ENCODE data around the gene CIROP. TPM values are rescaled to one million over a fixed set of nuclear protein-coding genes. Genes with fewer than 3 reads are reported as not detected.

Gene CIROP
- total and polyA plus RNA-seq, 2 donors (not counting 1 experiment from before 2014, with no cell fraction given): not detected

DNA sequence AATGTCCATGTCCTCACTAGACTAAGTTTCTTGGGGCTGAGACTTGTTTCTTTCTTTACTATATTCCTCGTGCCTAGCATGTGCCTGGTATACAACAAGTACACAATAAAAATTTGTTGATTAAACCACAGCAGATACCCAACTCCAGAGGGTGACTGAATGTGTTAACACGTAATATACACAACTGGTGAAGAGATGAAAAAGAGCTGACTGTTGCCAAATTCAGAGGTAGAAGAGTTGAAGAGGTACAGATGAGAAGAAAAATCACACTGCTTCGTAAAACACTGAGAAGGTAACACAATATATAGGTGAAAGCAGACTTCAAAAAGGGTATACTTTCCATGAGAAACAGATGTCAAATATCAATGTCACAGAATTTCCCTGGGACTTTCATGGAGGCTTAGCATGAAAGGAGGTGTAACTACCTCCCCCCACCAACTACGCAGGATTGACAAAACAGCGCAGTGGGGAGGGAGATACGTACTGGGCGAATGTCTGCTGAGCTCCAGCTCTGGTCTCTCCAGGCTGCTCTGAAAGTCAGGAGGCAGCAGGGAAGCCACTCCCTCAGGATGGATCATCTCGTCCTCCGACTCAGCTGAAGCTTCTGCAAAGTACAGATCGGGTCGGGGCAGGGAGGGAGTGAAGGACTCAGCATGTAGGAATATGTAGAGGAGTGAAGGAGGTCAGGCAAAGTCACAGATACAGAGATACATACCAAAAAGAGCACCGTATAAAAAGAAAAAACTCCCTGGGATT lies 15.1 kb downstream of the CIROP start:
- Mint-ChIP-seq H3K9me3 (ENCODE audit: insufficient read depth) (no peaks in the 10 kb centered on the region), H3K27ac (no peak overlapping the region), H3K4me3 (no peak overlapping the region), H3K27me3 (no peaks in the 10 kb centered on the region), H3K4me1 (peaks cover 14% of the 10 kb centered on the region)
- ATAC-seq (ENCODE audit: low read depth) (no peak), DNase-seq (no peak)
- Histone ChIP-seq H3K4me2 (replicated peaks; ENCODE audit: low read depth, low read length, poor library complexity, severe bottlenecking) (no peak overlapping the region), H3K27me3 (replicated peaks in 1 of 4; ENCODE audit: control extremely low read depth in 1 of 4, control insufficient read depth in 3 of 4, insufficient read depth in 4 of 4, low read length in 3 of 4) (no peaks in the 10 kb centered on the region), H3K4me1 (ENCODE audit: control insufficient read depth in 2 of 2, insufficient read depth in 2 of 2, low read length in 2 of 2) (peaks cover 12 to 13% of the 10 kb centered on the region in 2 donors), H3K9me3 (ENCODE audit: control extremely low read depth in 1 of 3, control insufficient read depth in 2 of 3, insufficient read depth in 1 of 3, low read length in 2 of 3) (no peaks in the 10 kb centered on the region), H3K36me3 (replicated peaks in 1 of 2; ENCODE audit: control extremely low read depth in 1 of 2, control insufficient read depth in 1 of 2, extremely low read depth in 1 of 2, insufficient read depth in 2 of 2, low read length in 1 of 2) (peaks cover 10 to 80% of the 10 kb centered on the region in 2 experiments), H3K9ac (ENCODE audit: low read length) (no peak overlapping the region), H4K20me1 (ENCODE audit: control insufficient read depth, insufficient read depth, low read length, poor library complexity, severe bottlenecking) (peaks cover 64% of the 10 kb centered on the region), H3K79me2 (ENCODE audit: control insufficient read depth, insufficient read depth, low read length) (peaks cover 63% of the 10 kb centered on the region), H2AFZ (ENCODE audit: insufficient read depth, low read depth, low read length, poor library complexity, severe bottlenecking) (no peak overlapping the region), H3K27ac (ENCODE audit: low read length in 2 of 2) (no peak overlapping the region), H3K4me3 (ENCODE audit: control extremely low read depth in 1 of 5, extremely low read depth in 1 of 5, insufficient read depth in 1 of 5, low read depth in 2 of 5, low read length in 4 of 5) (no peak overlapping the region)
- POLR2A ChIA-PET: interaction anchor here (0.6 kb wide), 1 partner anchor 1061 kb away, joined by 13 read pairs; no protein-coding TSS in a partner anchor
- CTCF ChIA-PET: interaction anchor here (0.8 to 3.7 kb wide), 4 partner anchors 13 to 115 kb away, joined by 3 to 29 read pairs (median 6); no protein-coding TSS in a partner anchor
- no peak for TF ChIP-seq EZH2 (IDR thresholded peaks at IDR 0.05; ENCODE audit: borderline replicate concordance, insufficient read depth, low read depth, low read length, poor library complexity, severe bottlenecking)
- TF ChIP-seq, protein P1, sequence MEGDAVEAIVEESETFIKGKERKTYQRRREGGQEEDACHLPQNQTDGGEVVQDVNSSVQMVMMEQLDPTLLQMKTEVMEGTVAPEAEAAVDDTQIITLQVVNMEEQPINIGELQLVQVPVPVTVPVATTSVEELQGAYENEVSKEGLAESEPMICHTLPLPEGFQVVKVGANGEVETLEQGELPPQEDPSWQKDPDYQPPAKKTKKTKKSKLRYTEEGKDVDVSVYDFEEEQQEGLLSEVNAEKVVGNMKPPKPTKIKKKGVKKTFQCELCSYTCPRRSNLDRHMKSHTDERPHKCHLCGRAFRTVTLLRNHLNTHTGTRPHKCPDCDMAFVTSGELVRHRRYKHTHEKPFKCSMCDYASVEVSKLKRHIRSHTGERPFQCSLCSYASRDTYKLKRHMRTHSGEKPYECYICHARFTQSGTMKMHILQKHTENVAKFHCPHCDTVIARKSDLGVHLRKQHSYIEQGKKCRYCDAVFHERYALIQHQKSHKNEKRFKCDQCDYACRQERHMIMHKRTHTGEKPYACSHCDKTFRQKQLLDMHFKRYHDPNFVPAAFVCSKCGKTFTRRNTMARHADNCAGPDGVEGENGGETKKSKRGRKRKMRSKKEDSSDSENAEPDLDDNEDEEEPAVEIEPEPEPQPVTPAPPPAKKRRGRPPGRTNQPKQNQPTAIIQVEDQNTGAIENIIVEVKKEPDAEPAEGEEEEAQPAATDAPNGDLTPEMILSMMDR (IDR thresholded peaks at IDR 0.05): no peak
- intact Hi-C loops (cut with micrococcal nuclease): loop anchor here (5.0 to 10.0 kb wide), 5 partner anchors 32 to 1825 kb away; partner anchors contain the start of genes CDH24, EMC9, HNRNPC and PSME2
- 100% methylated on average over 5 of the region's 12 CpGs for WGBS (ENCODE audit: insufficient coverage)

DNA sequence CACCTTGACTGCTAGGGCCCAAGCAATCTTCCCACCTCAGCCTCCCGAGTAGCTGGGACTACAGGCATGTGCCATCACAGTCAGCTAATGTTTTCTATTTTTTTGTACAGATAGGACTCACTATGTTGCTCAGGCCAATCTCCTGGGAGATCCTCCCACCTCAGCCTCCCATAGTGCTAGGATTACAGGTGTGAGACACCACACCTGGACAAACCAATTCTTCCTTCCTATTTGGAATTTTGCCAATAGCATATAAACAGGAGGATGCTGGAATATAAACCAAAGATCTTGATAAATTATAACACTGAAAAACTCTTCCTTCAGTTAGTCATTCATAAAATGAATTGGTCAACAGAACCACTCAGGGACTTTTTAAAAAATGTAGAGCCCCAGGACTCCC lies 18.2 kb downstream of the CIROP start:
- H3K27ac Mint-ChIP-seq: no peak overlapping the region
- no peaks in the 10 kb centered on the region for H3K9me3 ChIP-seq (ENCODE audit: control extremely low read depth in 1 of 3, control insufficient read depth in 2 of 3, insufficient read depth in 1 of 3, low read length in 2 of 3)
- peaks cover 45% of the 10 kb centered on the region for H3K79me2 ChIP-seq (ENCODE audit: control insufficient read depth, insufficient read depth, low read length)
- no peaks in the 10 kb centered on the region for H3K4me1 ChIP-seq (ENCODE audit: control insufficient read depth in 2 of 2, insufficient read depth in 2 of 2, low read length in 2 of 2)
- WGBS (ENCODE audit: insufficient coverage): no CpG with 5 or more reads among the region's 1 CpG
- no peak overlapping the region for H3K4me3 ChIP-seq (ENCODE audit: control extremely low read depth in 1 of 5, extremely low read depth in 1 of 5, insufficient read depth in 1 of 5, low read depth in 2 of 5, low read length in 4 of 5)
- ChIA-PET POLR2A (no interaction called here), CTCF (interaction anchor here (0.8 to 1.7 kb wide), 4 partner anchors 8 to 100 kb away, joined by 3 to 7 read pairs (median 3); no protein-coding TSS in a partner anchor)
- H4K20me1 ChIP-seq (ENCODE audit: control insufficient read depth, insufficient read depth, low read length, poor library complexity, severe bottlenecking): peaks cover 56% of the 10 kb centered on the region
- intact Hi-C loops (cut with micrococcal nuclease): no loop called here
- no peak overlapping the region for H3K27ac ChIP-seq (ENCODE audit: low read length in 2 of 2)
- H3K4me1 Mint-ChIP-seq: no peaks in the 10 kb centered on the region
- no peak overlapping the region for H3K4me3 Mint-ChIP-seq
- no peak overlapping the region for H3K4me2 ChIP-seq (replicated peaks; ENCODE audit: low read depth, low read length, poor library complexity, severe bottlenecking)
- DNase-seq (no peak), ATAC-seq (ENCODE audit: low read depth) (no peak)
- no peak for TF ChIP-seq EZH2 (IDR thresholded peaks at IDR 0.05; ENCODE audit: borderline replicate concordance, insufficient read depth, low read depth, low read length, poor library complexity, severe bottlenecking)
- TF ChIP-seq, protein P1 (IDR thresholded peaks at IDR 0.05): no peak
- H3K9me3 Mint-ChIP-seq (ENCODE audit: insufficient read depth): no peaks in the 10 kb centered on the region
- no peak overlapping the region for H2AFZ ChIP-seq (ENCODE audit: insufficient read depth, low read depth, low read length, poor library complexity, severe bottlenecking)
- H3K27me3 Mint-ChIP-seq: no peaks in the 10 kb centered on the region
- no peak overlapping the region for H3K9ac ChIP-seq (ENCODE audit: low read length)
- H3K36me3 ChIP-seq (replicated peaks in 1 of 2; ENCODE audit: control extremely low read depth in 1 of 2, control insufficient read depth in 1 of 2, extremely low read depth in 1 of 2, insufficient read depth in 2 of 2, low read length in 1 of 2): peaks cover 10 to 84% of the 10 kb centered on the region in 2 experiments
- no peaks in the 10 kb centered on the region for H3K27me3 ChIP-seq (replicated peaks in 1 of 4; ENCODE audit: control extremely low read depth in 1 of 4, control insufficient read depth in 3 of 4, insufficient read depth in 4 of 4, low read length in 3 of 4)
